GM12872 (cell line): ENCODE results near the gene NOTCH2NLA.
"Not testable (repeated sequence)": the region's sequence is repeated elsewhere in the genome, so short reads cannot be mapped to it uniquely, and the experiment has no call there.

Source experiments
- CTCF ChIP-seq: IDR thresholded peaks from 3 replicates; pipeline ENCODE4 v1.5.1; 2011; ENCODE audit warnings: low read depth, mild to moderate bottlenecking, low read length, moderate library complexity; ENCODE audit not compliant: insufficient read depth

NOTCH2NLA gene

DNA sequence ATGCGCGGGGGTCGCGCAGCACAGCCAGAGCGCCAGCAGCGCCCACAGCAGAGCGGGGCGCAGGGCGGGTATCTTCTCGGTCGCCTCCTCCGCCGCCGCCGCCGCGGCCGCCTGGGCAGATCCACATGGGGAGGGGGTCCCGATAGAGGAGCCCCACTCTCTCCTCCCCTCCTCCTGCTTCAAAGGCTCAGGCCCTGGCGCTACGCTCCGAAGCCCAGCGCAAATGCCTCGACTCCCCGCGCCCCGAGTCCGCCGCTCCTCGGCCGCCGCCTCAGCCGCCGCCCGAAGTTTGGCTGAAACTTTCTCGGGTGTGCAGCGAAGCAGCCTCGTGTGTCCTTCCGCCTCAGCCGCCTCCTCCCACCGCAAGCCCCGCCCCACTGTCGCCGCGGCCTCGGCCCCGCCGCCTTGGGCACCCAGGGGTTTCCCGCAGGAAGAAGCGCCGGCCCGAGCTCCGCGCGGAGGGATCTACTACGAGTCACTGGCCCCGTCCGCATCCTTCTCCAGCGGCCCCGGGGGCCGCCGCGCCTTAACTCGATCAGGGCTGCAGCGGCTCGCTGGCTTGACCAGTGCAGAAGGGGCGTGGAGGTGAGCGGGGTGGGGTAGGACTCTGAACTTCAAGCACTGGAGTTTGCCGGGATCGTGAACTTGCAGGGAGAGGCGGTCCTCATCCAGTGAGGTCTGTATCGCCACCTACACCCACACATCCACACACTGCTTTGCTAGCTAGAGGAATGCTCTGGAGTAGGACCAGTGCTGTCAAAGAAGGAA is at the start of gene NOTCH2NLA:
TSS of gene NOTCH2NLA (minus strand) at position 312 of the 768 bp plus-strand sequence. CDS start 39,684 bp downstream, outside the sequence.
- TF ChIP-seq CTCF: not testable (repeated sequence)

DNA sequence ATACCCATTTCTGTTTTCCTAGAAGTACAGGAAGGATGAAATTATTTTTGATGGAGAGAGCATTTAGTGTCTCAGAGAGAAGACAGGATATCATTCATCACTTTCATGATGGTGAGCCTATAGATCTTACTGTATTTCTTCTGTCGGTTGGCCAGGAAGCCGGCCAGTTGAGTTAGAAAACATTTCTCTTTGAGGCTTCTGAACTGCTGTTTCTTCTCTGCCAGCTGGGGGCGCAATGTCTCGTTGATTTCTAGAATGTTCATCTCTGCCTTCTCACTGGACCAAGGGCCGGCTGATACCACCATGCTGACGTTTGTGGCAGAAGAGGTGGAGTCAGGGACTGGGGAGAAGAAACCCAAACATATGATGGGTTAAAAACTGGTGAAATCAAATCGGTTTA is 84.4 kb downstream of the NOTCH2NLA start, which contains the start of gene NBPF10:
TSS of gene NBPF10 (minus strand) at position 340 of the 400 bp plus-strand sequence. CDS start at position 305, 35 bp downstream.
- not testable (repeated sequence) for TF ChIP-seq CTCF
